HepG2 (cell line): ENCODE results near the gene LRRC25. TPM values are rescaled to one million over a fixed set of nuclear protein-coding genes. Genes with fewer than 3 reads are reported as not detected.
A peak's percentile ranks its signal among the peaks of the same experiment; 100 is the strongest.

Experiments
- MTF1 ChIP-seq: sonication (generic); formaldehyde crosslinking; IDR thresholded peaks from 2 replicates; pipeline ENCODE4 v1.5.0; 2020; ENCODE audit warnings: missing genetic modification reagents
- POLR2AphosphoS5 ChIP-seq: IDR thresholded peaks from 2 replicates; pipeline ENCODE4 v1.6.1; 2012; ENCODE audit warnings: low read depth, low read length
- RBFOX2 ChIP-seq: fragments of 200-400 bp; formaldehyde crosslinking; IDR thresholded peaks from 2 replicates; pipeline ENCODE4 v1.6.1; 2017; ENCODE audit warnings: low read depth, mild to moderate bottlenecking, low read length
- RBM39 ChIP-seq: fragments of 200-400 bp; formaldehyde crosslinking; IDR thresholded peaks from one replicate; pipeline ENCODE4 v1.6.1; 2018; ENCODE audit warnings: antibody characterized with exemption, mild to moderate bottlenecking, low read depth, low read length; ENCODE audit not compliant: poor library complexity, severe bottlenecking
- U2AF2 ChIP-seq: fragments of 200-400 bp; formaldehyde crosslinking; IDR thresholded peaks from 2 replicates; pipeline ENCODE4 v1.6.1; 2017; ENCODE audit warnings: low read depth, mild to moderate bottlenecking, low read length
- ZNF317 ChIP-seq: sonication (generic); formaldehyde crosslinking; IDR thresholded peaks from 2 replicates; pipeline ENCODE4 v1.5.0; 2020; ENCODE audit warnings: mild to moderate bottlenecking, missing genetic modification reagents
- ZNF577 ChIP-seq: sonication (generic); formaldehyde crosslinking; IDR thresholded peaks from 2 replicates; pipeline ENCODE4 v1.4.0; 2020; ENCODE audit warnings: mild to moderate bottlenecking, low read depth, missing genetic modification reagents, borderline replicate concordance
- polyA plus RNA-seq, 8 experiments: library from polyadenylated mRNA; depleted of rRNA in 3 of 8; stranded (reverse) in 7 of 8; unstranded in 1 of 8; fragments of >200 nt; fragmentation: Illumina TruSeq in 4 of 8; extraction: Trizol in 4 of 8; gene quantifications; 2 replicates each; pipeline versions ENCODE4 v1.2.1 to v1.2.3, GENCODE V29; 2011 to 2016; ENCODE audit warnings: low read depth in 4 of 8, missing spikeins in 1 of 8, mixed read lengths in 1 of 8; ENCODE audit not compliant: insufficient read depth in 1 of 8
- total RNA-seq, 5 experiments: library from RNA; depleted of rRNA; stranded (reverse); fragments of >200 nt; fragmentation: Illumina TruSeq; extraction: Trizol; gene quantifications; 2 replicates each; pipeline ENCODE4 v1.2.3, GENCODE V29; 2016; ENCODE audit warnings: low read depth in 1 of 5
- TF ChIP-seq, protein P1 (sequence below): sonication (generic); formaldehyde crosslinking; IDR thresholded peaks from 2 replicates; pipeline ENCODE4 v1.4.0; 2020; ENCODE audit warnings: mild to moderate bottlenecking, missing genetic modification reagents
- TF ChIP-seq, protein P2 (sequence below): sonication (generic); formaldehyde crosslinking; IDR thresholded peaks from 2 replicates; pipeline ENCODE4 v1.4.0; 2020; ENCODE audit warnings: mild to moderate bottlenecking, missing genetic modification reagents
- TF ChIP-seq, protein P3 (sequence below): IDR thresholded peaks from 2 replicates; pipeline ENCODE4 v1.6.1; 2016
- TF ChIP-seq, protein P4 (sequence below): sonication (generic); formaldehyde crosslinking; IDR thresholded peaks from 2 replicates; pipeline ENCODE4 v1.4.0; 2020; ENCODE audit warnings: missing genetic modification reagents, borderline replicate concordance
- TF ChIP-seq, protein P5 (sequence below): sonication (generic); formaldehyde crosslinking; IDR thresholded peaks from 2 replicates; pipeline ENCODE4 v1.4.0; 2020; ENCODE audit warnings: missing genetic modification reagents

Gene LRRC25
- total and polyA plus RNA-seq, 2 of the 13 experiments (the other 11 are each of a cell fraction or from before 2014, with no cell fraction given): 0.13 to 0.53 TPM

DNA sequence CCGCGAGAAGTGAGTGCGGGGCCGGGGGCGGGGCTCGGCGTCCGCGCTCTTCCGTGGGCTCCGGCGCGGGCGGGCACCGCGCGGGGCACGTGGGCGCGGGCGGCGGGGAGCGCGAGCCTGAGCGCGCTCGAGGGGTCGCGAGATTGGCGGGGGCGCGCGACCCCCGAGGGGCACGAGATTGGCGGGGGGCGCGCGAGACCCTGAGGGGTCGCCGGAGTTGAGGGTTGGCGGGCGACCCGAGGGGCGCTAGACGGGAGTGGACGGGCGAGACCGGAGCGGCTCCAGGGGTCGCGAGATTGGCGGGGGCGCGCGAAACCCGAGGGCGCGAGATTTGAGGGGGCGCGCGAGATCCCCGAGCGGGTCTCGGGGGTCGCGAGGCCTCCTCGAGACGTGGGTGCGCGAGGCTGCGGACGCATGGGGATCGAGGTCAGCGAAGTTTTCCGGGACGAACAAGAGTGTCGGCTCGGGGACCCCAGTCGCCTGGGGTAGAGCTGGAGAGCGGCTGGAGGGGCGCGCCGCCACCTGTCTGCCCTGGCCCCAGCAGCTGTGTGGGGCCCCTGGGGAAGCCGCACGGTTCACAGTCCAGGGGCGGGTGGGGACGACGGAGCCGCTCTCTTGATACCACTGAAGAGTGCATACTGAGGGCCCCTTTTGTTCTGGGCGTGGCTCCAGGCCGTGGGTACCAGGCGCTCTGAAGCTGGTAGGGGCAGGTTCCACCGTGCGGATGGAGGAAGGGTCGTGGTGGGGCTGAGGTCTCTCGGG lies 22.5 kb upstream of the LRRC25 start (continued):
- TF ChIP-seq, protein P1, sequence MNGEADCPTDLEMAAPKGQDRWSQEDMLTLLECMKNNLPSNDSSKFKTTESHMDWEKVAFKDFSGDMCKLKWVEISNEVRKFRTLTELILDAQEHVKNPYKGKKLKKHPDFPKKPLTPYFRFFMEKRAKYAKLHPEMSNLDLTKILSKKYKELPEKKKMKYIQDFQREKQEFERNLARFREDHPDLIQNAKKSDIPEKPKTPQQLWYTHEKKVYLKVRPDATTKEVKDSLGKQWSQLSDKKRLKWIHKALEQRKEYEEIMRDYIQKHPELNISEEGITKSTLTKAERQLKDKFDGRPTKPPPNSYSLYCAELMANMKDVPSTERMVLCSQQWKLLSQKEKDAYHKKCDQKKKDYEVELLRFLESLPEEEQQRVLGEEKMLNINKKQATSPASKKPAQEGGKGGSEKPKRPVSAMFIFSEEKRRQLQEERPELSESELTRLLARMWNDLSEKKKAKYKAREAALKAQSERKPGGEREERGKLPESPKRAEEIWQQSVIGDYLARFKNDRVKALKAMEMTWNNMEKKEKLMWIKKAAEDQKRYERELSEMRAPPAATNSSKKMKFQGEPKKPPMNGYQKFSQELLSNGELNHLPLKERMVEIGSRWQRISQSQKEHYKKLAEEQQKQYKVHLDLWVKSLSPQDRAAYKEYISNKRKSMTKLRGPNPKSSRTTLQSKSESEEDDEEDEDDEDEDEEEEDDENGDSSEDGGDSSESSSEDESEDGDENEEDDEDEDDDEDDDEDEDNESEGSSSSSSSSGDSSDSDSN: peak; percentile 82
- TF ChIP-seq RBFOX2 (peak; percentile 71; the same call in 1 of the 2 replicates), ZNF577 (no peak), POLR2AphosphoS5 (0 out of 2 replicates have a peak, but pooled peaks have one; percentile 21), U2AF2 (no peak), MTF1 (no peak), ZNF317 (CRISPR knock-in tag) (peak; percentile 54; the same call in 1 of the 2 replicates), RBM39 (peak; percentile 48)
- TF ChIP-seq, protein P2, sequence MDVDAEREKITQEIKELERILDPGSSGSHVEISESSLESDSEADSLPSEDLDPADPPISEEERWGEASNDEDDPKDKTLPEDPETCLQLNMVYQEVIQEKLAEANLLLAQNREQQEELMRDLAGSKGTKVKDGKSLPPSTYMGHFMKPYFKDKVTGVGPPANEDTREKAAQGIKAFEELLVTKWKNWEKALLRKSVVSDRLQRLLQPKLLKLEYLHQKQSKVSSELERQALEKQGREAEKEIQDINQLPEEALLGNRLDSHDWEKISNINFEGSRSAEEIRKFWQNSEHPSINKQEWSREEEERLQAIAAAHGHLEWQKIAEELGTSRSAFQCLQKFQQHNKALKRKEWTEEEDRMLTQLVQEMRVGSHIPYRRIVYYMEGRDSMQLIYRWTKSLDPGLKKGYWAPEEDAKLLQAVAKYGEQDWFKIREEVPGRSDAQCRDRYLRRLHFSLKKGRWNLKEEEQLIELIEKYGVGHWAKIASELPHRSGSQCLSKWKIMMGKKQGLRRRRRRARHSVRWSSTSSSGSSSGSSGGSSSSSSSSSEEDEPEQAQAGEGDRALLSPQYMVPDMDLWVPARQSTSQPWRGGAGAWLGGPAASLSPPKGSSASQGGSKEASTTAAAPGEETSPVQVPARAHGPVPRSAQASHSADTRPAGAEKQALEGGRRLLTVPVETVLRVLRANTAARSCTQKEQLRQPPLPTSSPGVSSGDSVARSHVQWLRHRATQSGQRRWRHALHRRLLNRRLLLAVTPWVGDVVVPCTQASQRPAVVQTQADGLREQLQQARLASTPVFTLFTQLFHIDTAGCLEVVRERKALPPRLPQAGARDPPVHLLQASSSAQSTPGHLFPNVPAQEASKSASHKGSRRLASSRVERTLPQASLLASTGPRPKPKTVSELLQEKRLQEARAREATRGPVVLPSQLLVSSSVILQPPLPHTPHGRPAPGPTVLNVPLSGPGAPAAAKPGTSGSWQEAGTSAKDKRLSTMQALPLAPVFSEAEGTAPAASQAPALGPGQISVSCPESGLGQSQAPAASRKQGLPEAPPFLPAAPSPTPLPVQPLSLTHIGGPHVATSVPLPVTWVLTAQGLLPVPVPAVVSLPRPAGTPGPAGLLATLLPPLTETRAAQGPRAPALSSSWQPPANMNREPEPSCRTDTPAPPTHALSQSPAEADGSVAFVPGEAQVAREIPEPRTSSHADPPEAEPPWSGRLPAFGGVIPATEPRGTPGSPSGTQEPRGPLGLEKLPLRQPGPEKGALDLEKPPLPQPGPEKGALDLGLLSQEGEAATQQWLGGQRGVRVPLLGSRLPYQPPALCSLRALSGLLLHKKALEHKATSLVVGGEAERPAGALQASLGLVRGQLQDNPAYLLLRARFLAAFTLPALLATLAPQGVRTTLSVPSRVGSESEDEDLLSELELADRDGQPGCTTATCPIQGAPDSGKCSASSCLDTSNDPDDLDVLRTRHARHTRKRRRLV: peak; percentile 67; the same call in 1 of the 2 replicates
- TF ChIP-seq, protein P3, sequence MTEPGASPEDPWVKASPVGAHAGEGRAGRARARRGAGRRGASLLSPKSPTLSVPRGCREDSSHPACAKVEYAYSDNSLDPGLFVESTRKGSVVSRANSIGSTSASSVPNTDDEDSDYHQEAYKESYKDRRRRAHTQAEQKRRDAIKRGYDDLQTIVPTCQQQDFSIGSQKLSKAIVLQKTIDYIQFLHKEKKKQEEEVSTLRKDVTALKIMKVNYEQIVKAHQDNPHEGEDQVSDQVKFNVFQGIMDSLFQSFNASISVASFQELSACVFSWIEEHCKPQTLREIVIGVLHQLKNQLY: no peak
- TF ChIP-seq, protein P4, sequence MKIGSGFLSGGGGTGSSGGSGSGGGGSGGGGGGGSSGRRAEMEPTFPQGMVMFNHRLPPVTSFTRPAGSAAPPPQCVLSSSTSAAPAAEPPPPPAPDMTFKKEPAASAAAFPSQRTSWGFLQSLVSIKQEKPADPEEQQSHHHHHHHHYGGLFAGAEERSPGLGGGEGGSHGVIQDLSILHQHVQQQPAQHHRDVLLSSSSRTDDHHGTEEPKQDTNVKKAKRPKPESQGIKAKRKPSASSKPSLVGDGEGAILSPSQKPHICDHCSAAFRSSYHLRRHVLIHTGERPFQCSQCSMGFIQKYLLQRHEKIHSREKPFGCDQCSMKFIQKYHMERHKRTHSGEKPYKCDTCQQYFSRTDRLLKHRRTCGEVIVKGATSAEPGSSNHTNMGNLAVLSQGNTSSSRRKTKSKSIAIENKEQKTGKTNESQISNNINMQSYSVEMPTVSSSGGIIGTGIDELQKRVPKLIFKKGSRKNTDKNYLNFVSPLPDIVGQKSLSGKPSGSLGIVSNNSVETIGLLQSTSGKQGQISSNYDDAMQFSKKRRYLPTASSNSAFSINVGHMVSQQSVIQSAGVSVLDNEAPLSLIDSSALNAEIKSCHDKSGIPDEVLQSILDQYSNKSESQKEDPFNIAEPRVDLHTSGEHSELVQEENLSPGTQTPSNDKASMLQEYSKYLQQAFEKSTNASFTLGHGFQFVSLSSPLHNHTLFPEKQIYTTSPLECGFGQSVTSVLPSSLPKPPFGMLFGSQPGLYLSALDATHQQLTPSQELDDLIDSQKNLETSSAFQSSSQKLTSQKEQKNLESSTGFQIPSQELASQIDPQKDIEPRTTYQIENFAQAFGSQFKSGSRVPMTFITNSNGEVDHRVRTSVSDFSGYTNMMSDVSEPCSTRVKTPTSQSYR (CRISPR knock-in tag): no peak
- TF ChIP-seq, protein P5, sequence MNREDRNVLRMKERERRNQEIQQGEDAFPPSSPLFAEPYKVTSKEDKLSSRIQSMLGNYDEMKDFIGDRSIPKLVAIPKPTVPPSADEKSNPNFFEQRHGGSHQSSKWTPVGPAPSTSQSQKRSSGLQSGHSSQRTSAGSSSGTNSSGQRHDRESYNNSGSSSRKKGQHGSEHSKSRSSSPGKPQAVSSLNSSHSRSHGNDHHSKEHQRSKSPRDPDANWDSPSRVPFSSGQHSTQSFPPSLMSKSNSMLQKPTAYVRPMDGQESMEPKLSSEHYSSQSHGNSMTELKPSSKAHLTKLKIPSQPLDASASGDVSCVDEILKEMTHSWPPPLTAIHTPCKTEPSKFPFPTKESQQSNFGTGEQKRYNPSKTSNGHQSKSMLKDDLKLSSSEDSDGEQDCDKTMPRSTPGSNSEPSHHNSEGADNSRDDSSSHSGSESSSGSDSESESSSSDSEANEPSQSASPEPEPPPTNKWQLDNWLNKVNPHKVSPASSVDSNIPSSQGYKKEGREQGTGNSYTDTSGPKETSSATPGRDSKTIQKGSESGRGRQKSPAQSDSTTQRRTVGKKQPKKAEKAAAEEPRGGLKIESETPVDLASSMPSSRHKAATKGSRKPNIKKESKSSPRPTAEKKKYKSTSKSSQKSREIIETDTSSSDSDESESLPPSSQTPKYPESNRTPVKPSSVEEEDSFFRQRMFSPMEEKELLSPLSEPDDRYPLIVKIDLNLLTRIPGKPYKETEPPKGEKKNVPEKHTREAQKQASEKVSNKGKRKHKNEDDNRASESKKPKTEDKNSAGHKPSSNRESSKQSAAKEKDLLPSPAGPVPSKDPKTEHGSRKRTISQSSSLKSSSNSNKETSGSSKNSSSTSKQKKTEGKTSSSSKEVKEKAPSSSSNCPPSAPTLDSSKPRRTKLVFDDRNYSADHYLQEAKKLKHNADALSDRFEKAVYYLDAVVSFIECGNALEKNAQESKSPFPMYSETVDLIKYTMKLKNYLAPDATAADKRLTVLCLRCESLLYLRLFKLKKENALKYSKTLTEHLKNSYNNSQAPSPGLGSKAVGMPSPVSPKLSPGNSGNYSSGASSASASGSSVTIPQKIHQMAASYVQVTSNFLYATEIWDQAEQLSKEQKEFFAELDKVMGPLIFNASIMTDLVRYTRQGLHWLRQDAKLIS (CRISPR knock-in tag): no peak
